DND-41 (cell line): ENCODE measurements around the gene COL8A2.

Experiments
- CTCF ChIP-seq: IDR thresholded peaks from 2 replicates; pipeline ENCODE4 v1.5.1; 2012; ENCODE audit warnings: borderline replicate concordance, low read length, moderate library complexity, mild to moderate bottlenecking; ENCODE audit not compliant: poor library complexity, severe bottlenecking; ENCODE audit errors: extremely low read depth
- EZH2 ChIP-seq: IDR thresholded peaks from 3 replicates; pipeline ENCODE4 v1.6.1; 2012; ENCODE audit warnings: borderline replicate concordance, low read depth, mild to moderate bottlenecking, moderate library complexity, low read length, inconsistent platforms; ENCODE audit not compliant: severe bottlenecking

GRCh38 chr1:36132029-36132428 is 7.0 kb upstream of the COL8A2 start:
- TF ChIP-seq CTCF: no peak
- no peak for TF ChIP-seq EZH2
